ENCODE results near the gene MTARC1.

Gene MTARC1

GRCh38 chr1:220770245-220770913 lies 16.3 kb upstream of the MTARC1 start:
- DNase-seq = no peak

GRCh38 chr1:220772846-220773245 lies 13.9 kb upstream of the MTARC1 start:
- DNase-seq = no peak

GRCh38 chr1:220775240-220775853 lies 11.4 kb upstream of the MTARC1 start:
- peak; percentile 40 to 46 for DNase-seq

- no peak for DNase-seq
Measured at GRCh38 chr1:220776254-220776653, 10.5 kb upstream of the MTARC1 start.

GRCh38 chr1:220776720-220777326 lies 9.9 kb upstream of the MTARC1 start:
- DNase-seq = peak; percentile 70 to 78

GRCh38 chr1:220783453-220783852 lies 3.3 kb upstream of the MTARC1 start:
- no peak for DNase-seq

GRCh38 chr1:220784751-220785150 lies 2.0 kb upstream of the MTARC1 start:
- DNase-seq = no peak

GRCh38 chr1:220785166-220786056 lies 1.3 kb upstream of the MTARC1 start:
- DNase-seq = no peak

- DNase-seq = no peak
Measured at GRCh38 chr1:220786057-220786336, 716 bp upstream of the MTARC1 start.

GRCh38 chr1:220787069-220787619 lies 431 bp downstream of the MTARC1 start:
- peak in 1 of 2 experiments; percentile 18 for DNase-seq

GRCh38 chr1:220788900-220789299 lies 2.2 kb downstream of the MTARC1 start:
- no peak for DNase-seq

GRCh38 chr1:220789532-220790147 lies 2.9 kb downstream of the MTARC1 start:
- DNase-seq = no peak

GRCh38 chr1:220791285-220791684 lies 4.6 kb downstream of the MTARC1 start:
- DNase-seq = no peak

GRCh38 chr1:220791956-220792355 lies 5.2 kb downstream of the MTARC1 start:
- DNase-seq = no peak

GRCh38 chr1:220796530-220796929 lies 9.8 kb downstream of the MTARC1 start:
- DNase-seq = no peak

GRCh38 chr1:220797044-220797443 lies 10.3 kb downstream of the MTARC1 start:
- DNase-seq = no peak

GRCh38 chr1:220797553-220797952 lies 10.8 kb downstream of the MTARC1 start:
- no peak for DNase-seq

GRCh38 chr1:220798338-220798737 lies 11.6 kb downstream of the MTARC1 start:
- no peak for DNase-seq

GRCh38 chr1:220800262-220800661 lies 13.5 kb downstream of the MTARC1 start:
- DNase-seq = no peak

- peak; percentile 39 to 59 for DNase-seq
Measured at GRCh38 chr1:220803401-220804201, 16.9 kb downstream of the MTARC1 start.

GRCh38 chr1:220804202-220804586 lies 17.5 kb downstream of the MTARC1 start:
- no peak for DNase-seq

GRCh38 chr1:220806408-220806807 lies 19.7 kb downstream of the MTARC1 start:
- no peak for DNase-seq

Measured in Kasumi-1 (cell line).